Measurements from ENCODE around the gene SKA2. TPM values are rescaled to one million over a fixed set of nuclear protein-coding genes. Genes with fewer than 3 reads are reported as not detected.
"Not testable (repeated sequence)": the region's sequence is repeated elsewhere in the genome, so short reads cannot be mapped to it uniquely, and the experiment has no call there.

SKA2 gene
- total and polyA plus RNA-seq, 5 donors from 2014 or later = 37.7 to 86.7 (median 53.7) TPM

DNA sequence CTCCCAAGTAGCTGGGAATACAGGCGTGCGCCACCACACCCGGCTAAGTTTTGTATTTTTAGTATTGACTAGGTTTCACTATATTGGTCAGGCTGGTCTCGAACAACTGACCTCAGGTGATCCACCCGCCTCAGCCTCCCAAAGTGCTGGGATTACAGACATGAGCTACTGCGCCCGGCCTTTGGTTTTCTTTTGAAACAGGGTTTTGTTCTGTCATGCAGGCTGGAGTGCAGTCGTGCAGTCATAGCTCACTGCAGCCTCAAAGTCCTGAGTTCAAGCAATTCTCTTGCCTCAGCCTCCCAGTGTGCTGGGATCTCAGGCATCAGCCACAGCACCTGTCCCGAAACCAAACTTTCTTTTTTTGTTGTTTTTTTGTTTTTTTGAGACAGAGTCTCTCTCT lies 25.6 kb upstream of the SKA2 start:
- Histone ChIP-seq H3K4me3 (ENCODE audit: low read depth, low read length) (no peak overlapping the region), H3K9me3 (ENCODE audit: control insufficient read depth in 2 of 2, low read length in 2 of 2) (no peaks in the 10 kb centered on the region), H3K27ac (ENCODE audit: insufficient read depth, low read length, poor library complexity, severe bottlenecking) (no peak overlapping the region), H3K27me3 (ENCODE audit: control insufficient read depth, insufficient read depth, low read length) (no peaks in the 10 kb centered on the region), H3K36me3 (ENCODE audit: control insufficient read depth, insufficient read depth, low read length) (no peaks in the 10 kb centered on the region), H3K4me1 (ENCODE audit: control insufficient read depth, insufficient read depth, low read length, poor library complexity, severe bottlenecking) (no peaks in the 10 kb centered on the region)
- Mint-ChIP-seq H3K27ac (no peak overlapping the region), H3K36me3 (peaks cover 3% of the 10 kb centered on the region), H3K4me1 (peaks cover 0 to 3% (median 0%) of the 10 kb centered on the region in 4 donors), H3K9me3 (no peaks in the 10 kb centered on the region), H3K27me3 (no peaks in the 10 kb centered on the region), H3K4me3 (no peak overlapping the region)
- DNase-seq = no peak
- ATAC-seq (ENCODE audit: low read depth in 2 of 2) = no peak

DNA sequence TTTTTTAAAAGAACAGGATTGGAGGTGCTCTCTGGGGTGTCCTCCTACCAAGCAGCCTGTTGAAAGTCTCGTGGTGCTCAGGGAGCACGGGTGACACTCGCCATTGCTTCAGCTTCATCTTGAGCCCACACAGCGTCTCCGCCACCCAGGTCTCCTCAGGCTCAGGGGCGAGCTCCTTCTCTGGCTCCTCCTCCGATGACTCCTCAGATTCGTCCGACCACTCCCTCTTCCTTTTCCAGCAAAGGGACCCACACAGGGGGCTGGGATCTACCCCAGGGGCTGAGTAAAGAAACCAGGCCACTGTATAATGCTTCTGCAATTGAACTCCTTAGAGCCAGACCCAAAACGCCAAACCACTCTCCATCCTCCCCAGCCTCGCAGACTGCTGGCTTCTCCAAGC lies 24.6 kb upstream of the SKA2 start:
- not testable (repeated sequence) for H3K9me3 Mint-ChIP-seq; H3K9me3 ChIP-seq (ENCODE audit: control insufficient read depth in 2 of 2, low read length in 2 of 2); DNase-seq; H3K4me3 ChIP-seq (ENCODE audit: low read depth, low read length); H3K4me1 ChIP-seq (ENCODE audit: control insufficient read depth, insufficient read depth, low read length, poor library complexity, severe bottlenecking); H3K27me3 ChIP-seq (ENCODE audit: control insufficient read depth, insufficient read depth, low read length); H3K27me3 Mint-ChIP-seq; H3K27ac ChIP-seq (ENCODE audit: insufficient read depth, low read length, poor library complexity, severe bottlenecking); H3K27ac Mint-ChIP-seq; H3K4me1 Mint-ChIP-seq; ATAC-seq (ENCODE audit: low read depth in 2 of 2); H3K4me3 Mint-ChIP-seq; H3K36me3 ChIP-seq (ENCODE audit: control insufficient read depth, insufficient read depth, low read length); H3K36me3 Mint-ChIP-seq

DNA sequence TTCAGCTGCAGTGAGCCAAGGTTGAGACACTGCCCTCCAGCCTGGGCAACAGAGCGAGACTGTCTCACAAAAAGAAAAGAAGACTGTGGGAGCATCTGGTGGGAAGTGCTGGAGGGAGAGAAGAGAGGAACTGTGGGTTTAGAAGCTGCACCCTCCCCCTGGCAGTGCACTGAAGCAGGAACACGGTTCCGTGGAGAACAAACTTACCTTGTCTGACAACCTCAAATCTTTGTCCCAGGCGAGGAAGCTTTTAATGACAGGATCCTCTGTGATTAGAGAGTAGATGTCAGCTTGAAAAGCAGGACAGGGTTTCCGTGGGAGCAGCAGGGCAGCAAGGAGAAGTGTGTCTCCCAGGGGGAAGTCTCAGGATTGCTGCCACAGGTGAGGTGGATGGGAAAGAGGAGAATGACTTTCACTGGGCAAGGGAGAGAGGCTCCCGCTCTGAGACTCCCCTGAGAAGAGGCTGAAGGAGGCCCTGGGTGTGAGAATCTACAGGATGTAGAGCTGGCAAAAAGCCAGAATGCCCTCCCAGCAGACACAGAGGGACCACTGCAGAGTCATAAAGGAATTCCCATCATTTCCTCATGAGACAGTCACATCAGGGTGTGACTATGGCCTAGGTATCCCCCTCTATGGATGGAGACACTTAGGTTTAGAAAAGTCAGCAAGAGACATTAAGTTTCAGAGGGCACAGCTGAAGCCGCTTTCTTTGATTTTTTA lies 23.4 kb upstream of the SKA2 start:
- H3K9me3 ChIP-seq (ENCODE audit: control insufficient read depth in 2 of 2, low read length in 2 of 2) = no peaks in the 10 kb centered on the region
- no peak overlapping the region for H3K27ac ChIP-seq (ENCODE audit: insufficient read depth, low read length, poor library complexity, severe bottlenecking)
- H3K36me3 ChIP-seq (ENCODE audit: control insufficient read depth, insufficient read depth, low read length) = no peaks in the 10 kb centered on the region
- Mint-ChIP-seq H3K4me1 (peaks cover 0 to 3% (median 0%) of the 10 kb centered on the region in 4 donors), H3K4me3 (no peak overlapping the region), H3K36me3 (peaks cover 3% of the 10 kb centered on the region), H3K27ac (no peak overlapping the region), H3K27me3 (no peaks in the 10 kb centered on the region), H3K9me3 (peaks cover 0 to 5% (median 0%) of the 10 kb centered on the region in 7 donors)
- DNase-seq = no peak
- no peak overlapping the region for H3K4me3 ChIP-seq (ENCODE audit: low read depth, low read length)
- H3K27me3 ChIP-seq (ENCODE audit: control insufficient read depth, insufficient read depth, low read length) = no peaks in the 10 kb centered on the region
- no peaks in the 10 kb centered on the region for H3K4me1 ChIP-seq (ENCODE audit: control insufficient read depth, insufficient read depth, low read length, poor library complexity, severe bottlenecking)
- no peak for ATAC-seq (ENCODE audit: low read depth in 2 of 2)

DNA sequence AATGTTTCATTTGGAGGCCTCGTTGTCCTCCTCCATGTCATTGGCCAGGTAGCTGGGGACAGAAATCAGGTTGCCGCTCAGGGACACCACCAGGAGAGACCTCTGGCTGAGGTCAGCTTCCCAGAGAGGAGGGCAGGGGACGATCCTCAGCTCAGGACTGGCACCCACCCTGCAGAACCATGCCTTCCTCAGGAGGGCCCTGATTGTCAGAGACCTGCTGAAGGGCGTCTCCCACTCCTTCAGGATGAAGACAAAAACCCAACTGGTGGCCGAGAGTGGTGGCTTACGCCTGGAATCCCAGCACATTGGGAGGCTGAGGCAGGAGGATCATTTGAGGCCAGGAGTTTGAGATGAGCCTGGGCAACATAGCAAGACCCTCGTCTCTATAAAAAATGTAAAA lies 20.1 kb upstream of the SKA2 start:
- peaks cover 0 to 3% (median 0%) of the 10 kb centered on the region in 4 donors for H3K4me1 Mint-ChIP-seq
- peaks cover 0 to 5% (median 0%) of the 10 kb centered on the region in 7 donors for H3K9me3 Mint-ChIP-seq
- Histone ChIP-seq H3K27me3 (ENCODE audit: control insufficient read depth, insufficient read depth, low read length) (no peaks in the 10 kb centered on the region), H3K36me3 (ENCODE audit: control insufficient read depth, insufficient read depth, low read length) (no peaks in the 10 kb centered on the region), H3K27ac (ENCODE audit: insufficient read depth, low read length, poor library complexity, severe bottlenecking) (no peak overlapping the region), H3K4me3 (ENCODE audit: low read depth, low read length) (no peak overlapping the region), H3K9me3 (ENCODE audit: control insufficient read depth in 2 of 2, low read length in 2 of 2) (no peaks in the 10 kb centered on the region), H3K4me1 (ENCODE audit: control insufficient read depth, insufficient read depth, low read length, poor library complexity, severe bottlenecking) (no peaks in the 10 kb centered on the region)
- no peaks in the 10 kb centered on the region for H3K27me3 Mint-ChIP-seq
- H3K27ac Mint-ChIP-seq = peak overlapping the region in 1 of 3 donors; percentile 20
- DNase-seq (no peak), ATAC-seq (ENCODE audit: low read depth in 2 of 2) (no peak)
- no peak overlapping the region for H3K4me3 Mint-ChIP-seq
- no peaks in the 10 kb centered on the region for H3K36me3 Mint-ChIP-seq

DNA sequence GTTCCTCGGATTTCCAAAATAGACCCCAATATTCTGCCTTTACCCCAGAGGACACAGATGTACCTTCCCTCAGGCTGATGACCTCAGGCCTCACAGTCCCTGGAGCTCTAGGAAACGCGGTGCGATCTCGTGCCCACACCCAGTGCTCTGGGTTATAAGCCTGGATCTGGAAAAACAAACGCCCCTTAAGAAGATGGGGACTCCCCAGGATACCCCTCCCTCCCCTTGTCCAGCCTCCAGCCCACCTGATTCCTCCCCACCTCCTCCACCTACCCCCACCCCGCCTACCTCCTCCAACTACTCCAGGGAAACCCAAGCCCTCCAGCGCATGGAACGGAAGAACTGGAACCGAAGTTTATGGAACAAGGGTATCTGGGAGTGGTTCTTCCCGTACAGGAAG lies 19.7 kb upstream of the SKA2 start:
- H3K27ac ChIP-seq (ENCODE audit: insufficient read depth, low read length, poor library complexity, severe bottlenecking) = no peak overlapping the region
- no peaks in the 10 kb centered on the region for H3K4me1 ChIP-seq (ENCODE audit: control insufficient read depth, insufficient read depth, low read length, poor library complexity, severe bottlenecking)
- Mint-ChIP-seq H3K36me3 (no peaks in the 10 kb centered on the region), H3K4me1 (peaks cover 0 to 3% (median 0%) of the 10 kb centered on the region in 4 donors), H3K27ac (no peak overlapping the region), H3K27me3 (no peaks in the 10 kb centered on the region), H3K4me3 (no peak overlapping the region), H3K9me3 (peaks cover 0 to 5% (median 0%) of the 10 kb centered on the region in 7 donors)
- ATAC-seq (ENCODE audit: low read depth in 2 of 2) = no peak
- H3K4me3 ChIP-seq (ENCODE audit: low read depth, low read length) = no peak overlapping the region
- DNase-seq = no peak
- H3K27me3 ChIP-seq (ENCODE audit: control insufficient read depth, insufficient read depth, low read length) = no peaks in the 10 kb centered on the region
- H3K36me3 ChIP-seq (ENCODE audit: control insufficient read depth, insufficient read depth, low read length) = no peaks in the 10 kb centered on the region
- no peaks in the 10 kb centered on the region for H3K9me3 ChIP-seq (ENCODE audit: control insufficient read depth in 2 of 2, low read length in 2 of 2)

DNA sequence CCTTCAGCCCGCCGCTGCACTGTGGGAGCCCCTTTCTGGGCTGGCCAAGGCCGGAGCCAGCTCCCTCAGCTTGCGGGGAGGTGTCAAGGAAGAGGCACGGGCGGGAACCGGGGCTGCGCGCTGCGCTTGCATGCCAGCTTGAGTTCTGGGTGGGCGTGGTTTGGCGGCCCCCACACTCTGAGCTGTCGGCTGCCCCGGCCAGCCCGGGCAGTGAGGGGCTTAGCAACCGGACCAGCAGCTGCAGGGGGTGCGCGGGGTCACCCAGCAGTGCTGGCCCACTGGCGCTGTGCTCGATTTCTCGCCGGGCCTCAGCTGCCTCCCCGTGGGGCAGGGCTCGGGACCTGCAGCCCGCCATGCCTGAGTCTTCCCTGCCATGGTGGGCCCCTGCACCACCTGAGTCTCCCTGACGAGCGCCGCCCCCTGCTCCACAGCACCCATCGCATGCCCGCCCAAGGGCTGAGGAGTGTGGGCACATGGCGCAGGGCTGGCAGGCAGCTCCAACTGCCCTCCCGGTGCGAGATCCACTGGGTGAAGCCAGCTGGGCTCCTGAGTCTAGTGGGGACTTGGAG lies 17.5 kb upstream of the SKA2 start:
- Histone ChIP-seq H3K27me3 (ENCODE audit: control insufficient read depth, insufficient read depth, low read length) (no peaks in the 10 kb centered on the region), H3K4me1 (ENCODE audit: control insufficient read depth, insufficient read depth, low read length, poor library complexity, severe bottlenecking) (no peaks in the 10 kb centered on the region), H3K27ac (ENCODE audit: insufficient read depth, low read length, poor library complexity, severe bottlenecking) (no peak overlapping the region), H3K36me3 (ENCODE audit: control insufficient read depth, insufficient read depth, low read length) (no peaks in the 10 kb centered on the region), H3K9me3 (ENCODE audit: control insufficient read depth in 2 of 2, low read length in 2 of 2) (no peaks in the 10 kb centered on the region), H3K4me3 (ENCODE audit: low read depth, low read length) (no peak overlapping the region)
- H3K27ac Mint-ChIP-seq = no peak overlapping the region
- H3K4me1 Mint-ChIP-seq = peaks cover 0 to 3% (median 0%) of the 10 kb centered on the region in 4 donors
- no peaks in the 10 kb centered on the region for H3K36me3 Mint-ChIP-seq
- DNase-seq (no peak), ATAC-seq (ENCODE audit: low read depth in 2 of 2) (no peak)
- no peak overlapping the region for H3K4me3 Mint-ChIP-seq
- peaks cover 0 to 5% (median 0%) of the 10 kb centered on the region in 7 donors for H3K9me3 Mint-ChIP-seq
- no peaks in the 10 kb centered on the region for H3K27me3 Mint-ChIP-seq

DNA sequence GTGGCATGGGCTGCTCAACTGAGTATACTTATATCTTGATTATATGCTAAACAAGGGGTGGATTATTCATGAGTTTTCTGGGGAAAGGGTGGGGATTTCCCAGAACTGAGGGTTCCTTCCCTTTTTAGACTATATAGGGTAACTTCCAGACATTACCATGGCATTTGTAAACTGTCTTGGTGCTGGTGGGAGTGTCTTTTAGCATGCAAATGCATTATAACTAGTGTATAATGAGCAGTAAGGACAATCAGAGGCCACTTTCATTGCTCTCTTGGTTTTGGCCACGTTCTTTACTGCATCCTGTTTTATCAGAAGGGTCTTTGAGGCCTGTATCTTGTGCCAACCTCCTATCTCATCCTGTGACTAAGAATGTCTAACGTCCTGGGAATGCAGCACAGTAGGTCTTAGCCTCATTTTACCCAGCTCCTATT lies 12.6 kb upstream of the SKA2 start:
- no peak overlapping the region for H3K27ac ChIP-seq (ENCODE audit: insufficient read depth, low read length, poor library complexity, severe bottlenecking)
- H3K4me1 ChIP-seq (ENCODE audit: control insufficient read depth, insufficient read depth, low read length, poor library complexity, severe bottlenecking) = peaks cover 5% of the 10 kb centered on the region
- no peak overlapping the region for H3K4me3 ChIP-seq (ENCODE audit: low read depth, low read length)
- ATAC-seq (ENCODE audit: low read depth in 2 of 2) (no peak), DNase-seq (peak in 1 of 3 donors; percentile 34)
- H3K36me3 ChIP-seq (ENCODE audit: control insufficient read depth, insufficient read depth, low read length) = no peaks in the 10 kb centered on the region
- no peaks in the 10 kb centered on the region for H3K27me3 ChIP-seq (ENCODE audit: control insufficient read depth, insufficient read depth, low read length)
- H3K4me3 Mint-ChIP-seq = no peak overlapping the region
- peaks cover 4% of the 10 kb centered on the region for H3K27me3 Mint-ChIP-seq
- no peaks in the 10 kb centered on the region for H3K9me3 Mint-ChIP-seq
- no peaks in the 10 kb centered on the region for H3K36me3 Mint-ChIP-seq
- no peak overlapping the region for H3K27ac Mint-ChIP-seq
- H3K9me3 ChIP-seq (ENCODE audit: control insufficient read depth in 2 of 2, low read length in 2 of 2) = no peaks in the 10 kb centered on the region
- peaks cover 4 to 10% (median 7%) of the 10 kb centered on the region in 4 donors for H3K4me1 Mint-ChIP-seq

DNA sequence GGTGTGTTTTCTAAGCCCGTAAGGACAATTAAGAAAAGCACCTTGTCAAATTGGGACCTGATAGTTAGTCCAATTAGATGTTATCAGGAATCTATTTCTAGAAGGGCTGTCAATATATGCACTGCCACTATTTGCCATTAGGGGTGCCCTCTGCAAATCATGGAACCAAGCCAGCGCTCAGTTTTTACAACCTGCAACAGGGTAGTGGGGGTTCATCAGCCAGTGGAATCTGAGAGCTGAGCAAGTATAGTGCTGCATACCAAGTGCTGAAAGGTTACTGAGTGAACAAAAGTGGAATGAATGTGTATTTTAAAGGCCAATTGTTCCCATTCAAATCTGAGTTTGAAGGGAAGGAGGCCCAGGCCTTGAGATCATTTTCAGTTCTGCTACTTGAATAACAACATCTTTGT lies 11.0 kb upstream of the SKA2 start:
- no peak overlapping the region for H3K27ac ChIP-seq (ENCODE audit: insufficient read depth, low read length, poor library complexity, severe bottlenecking)

More for the DNA sequence above, 11.0 kb upstream of the SKA2 start:
- Histone ChIP-seq H3K27me3 (ENCODE audit: control insufficient read depth, insufficient read depth, low read length) (no peaks in the 10 kb centered on the region), H3K36me3 (ENCODE audit: control insufficient read depth, insufficient read depth, low read length) (no peaks in the 10 kb centered on the region), H3K4me1 (ENCODE audit: control insufficient read depth, insufficient read depth, low read length, poor library complexity, severe bottlenecking) (peaks cover 5% of the 10 kb centered on the region), H3K4me3 (ENCODE audit: low read depth, low read length) (peak overlapping the region; percentile 75), H3K9me3 (ENCODE audit: control insufficient read depth in 2 of 2, low read length in 2 of 2) (no peaks in the 10 kb centered on the region)
- Mint-ChIP-seq H3K36me3 (no peaks in the 10 kb centered on the region), H3K4me1 (peaks cover 4 to 20% (median 9%) of the 10 kb centered on the region in 4 donors), H3K27me3 (peaks cover 4% of the 10 kb centered on the region), H3K27ac (peak overlapping the region; percentile 69 to 87 (median 75)), H3K4me3 (peak overlapping the region; percentile 11 to 66 (median 50)), H3K9me3 (no peaks in the 10 kb centered on the region)
- peak; percentile 29 to 77 (median 49) for DNase-seq
- peak; percentile 89 to 90 for ATAC-seq (ENCODE audit: low read depth in 2 of 2)

Measured in CD4-positive, CD25-positive, alpha-beta regulatory T cell (primary cell).